HG03196 (cell line): Measurements from ENCODE around the gene ITGA3.
"Not testable (repeated sequence)": the region's sequence is repeated elsewhere in the genome, so short reads cannot be mapped to it uniquely, and the experiment has no call there.

Experiments
- ATAC-seq: cut with Tn5 transposase; IDR thresholded peaks from one replicate; pipeline ENCODE4 v1.9.1; 2021; ENCODE audit not compliant: unreplicated experiment

The ITGA3 gene

GRCh38 chr17:50034498-50035364, 21.2 kb upstream of the ITGA3 start:
- no peak for ATAC-seq

- no peak for ATAC-seq
Observed at GRCh38 chr17:50035421-50035879, 20.5 kb upstream of the ITGA3 start.

- no peak for ATAC-seq
Observed at GRCh38 chr17:50035945-50036344, 20.0 kb upstream of the ITGA3 start.

GRCh38 chr17:50036455-50037261, 19.3 kb upstream of the ITGA3 start:
- ATAC-seq: no peak

DNA sequence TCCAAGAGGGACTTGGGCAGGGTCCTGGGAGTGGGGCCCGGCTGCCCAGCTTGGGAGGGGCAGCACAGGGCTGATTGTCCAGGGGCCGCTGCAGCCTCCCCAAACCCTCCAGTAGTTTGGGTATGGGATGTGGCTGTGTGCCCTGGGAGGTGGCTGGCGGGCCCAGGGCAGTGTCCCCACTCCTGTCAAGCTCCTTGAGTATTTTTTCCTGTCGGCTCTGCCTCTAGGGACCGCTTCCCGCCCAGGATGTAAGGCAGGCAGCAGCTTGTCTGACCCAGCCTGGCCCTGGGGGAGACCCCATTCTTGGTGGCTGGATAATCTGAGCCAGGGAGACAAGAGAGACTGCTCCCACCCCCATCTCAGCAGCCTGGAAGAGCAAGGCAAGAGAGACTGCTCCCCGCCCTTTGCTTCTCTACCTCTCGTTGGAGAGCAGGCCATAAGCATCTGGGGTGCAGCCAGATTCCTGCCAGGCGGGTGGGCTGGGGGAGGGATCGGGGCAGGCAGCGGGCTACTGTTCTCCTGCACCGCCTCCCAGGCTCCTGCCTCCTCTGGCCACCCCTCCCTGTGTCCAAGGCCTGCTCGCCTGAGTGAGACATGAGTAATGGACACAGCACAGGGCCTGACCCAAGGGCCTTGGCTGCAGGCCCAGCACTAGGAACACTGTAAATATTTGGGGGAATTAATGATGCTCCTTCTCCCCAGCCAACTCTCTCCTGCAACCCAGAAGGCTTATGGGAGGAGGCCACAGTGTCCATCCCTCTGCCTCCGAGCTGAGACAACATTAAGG, 18.4 kb upstream of the ITGA3 start:
- no peak for ATAC-seq

- no peak for ATAC-seq
Observed at GRCh38 chr17:50039058-50039457, 16.9 kb upstream of the ITGA3 start.

DNA sequence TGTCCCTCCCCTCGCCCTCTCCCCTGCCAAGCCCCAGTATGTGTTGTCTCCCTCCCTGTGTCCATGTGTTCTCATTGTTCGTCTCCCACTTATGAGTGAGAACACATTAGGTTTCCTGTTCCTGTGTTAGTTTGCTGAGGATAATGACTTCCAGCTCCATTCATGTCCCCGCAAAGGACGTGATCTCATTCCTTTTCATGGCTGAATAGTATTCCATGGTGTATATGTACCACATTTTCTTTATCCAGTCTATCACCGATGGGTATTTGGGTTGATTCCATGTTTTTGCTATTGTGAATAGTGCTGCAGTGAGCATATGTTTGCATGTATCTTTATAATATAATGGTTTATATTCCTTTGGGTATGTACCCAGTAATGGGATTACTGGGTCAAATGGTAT, 15.4 kb upstream of the ITGA3 start:
- ATAC-seq: not testable (repeated sequence)

- ATAC-seq: no peak
Observed at GRCh38 chr17:50042211-50042610, 13.7 kb upstream of the ITGA3 start.

DNA sequence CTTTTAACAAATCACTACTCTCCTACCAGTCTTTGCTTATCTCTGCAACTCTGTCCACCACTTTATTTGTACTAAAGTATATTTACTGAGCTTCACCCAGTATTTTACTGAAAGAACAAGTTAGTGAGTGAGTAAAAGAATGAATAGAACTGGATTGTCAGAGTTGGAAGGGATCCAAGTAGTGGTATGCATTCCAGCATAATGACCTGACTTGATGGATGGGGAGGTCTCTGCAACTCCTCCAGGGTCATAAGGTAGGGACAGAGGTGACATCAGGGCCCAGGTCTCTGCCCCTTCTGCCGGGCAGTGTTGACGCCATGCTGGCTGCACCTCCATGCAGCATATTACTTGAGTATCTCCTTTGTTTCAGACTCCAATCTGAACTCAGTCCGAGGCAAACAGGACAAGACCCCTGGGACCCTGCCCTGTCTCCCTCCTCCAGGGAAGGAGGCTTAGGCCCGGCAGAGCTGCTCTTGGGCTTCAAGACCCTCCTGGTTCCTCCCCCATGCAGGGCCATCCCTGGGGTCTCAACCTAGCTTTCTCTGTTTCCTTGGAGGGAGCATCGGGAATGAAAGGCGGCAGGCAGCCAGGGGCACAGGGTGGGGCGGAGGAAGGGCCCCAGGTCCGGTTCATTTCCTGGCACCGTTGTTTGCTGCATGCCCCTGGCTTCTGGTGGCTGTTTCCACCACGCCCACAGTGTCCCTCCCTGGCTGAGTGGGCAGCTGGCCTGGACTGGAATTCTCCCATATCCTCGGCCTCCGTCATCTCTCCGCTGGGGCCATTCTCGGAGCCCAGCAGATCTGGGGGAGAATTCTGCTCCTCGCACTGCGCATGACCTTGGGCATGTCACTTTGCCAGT, 12.4 kb upstream of the ITGA3 start:
- no peak for ATAC-seq

DNA sequence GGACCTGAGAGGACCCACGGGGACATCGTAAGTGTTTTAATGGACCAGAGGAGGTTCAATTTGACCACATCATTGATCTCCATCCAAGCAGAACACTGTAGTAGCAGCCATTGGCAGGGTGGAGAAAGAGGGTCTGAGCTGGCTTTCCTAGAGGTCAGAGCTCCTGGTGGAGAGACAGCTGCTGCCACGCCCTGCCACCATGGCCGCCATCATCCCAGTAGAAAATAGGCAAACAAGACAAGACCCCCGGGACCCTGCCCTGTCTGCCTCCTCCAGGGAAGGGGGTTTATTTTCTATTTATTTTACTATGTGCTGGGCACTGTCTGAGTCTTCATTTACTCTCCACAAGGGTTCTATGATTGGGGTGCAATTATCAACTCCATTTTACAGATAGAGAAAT, 11.4 kb upstream of the ITGA3 start:
- no peak for ATAC-seq

DNA sequence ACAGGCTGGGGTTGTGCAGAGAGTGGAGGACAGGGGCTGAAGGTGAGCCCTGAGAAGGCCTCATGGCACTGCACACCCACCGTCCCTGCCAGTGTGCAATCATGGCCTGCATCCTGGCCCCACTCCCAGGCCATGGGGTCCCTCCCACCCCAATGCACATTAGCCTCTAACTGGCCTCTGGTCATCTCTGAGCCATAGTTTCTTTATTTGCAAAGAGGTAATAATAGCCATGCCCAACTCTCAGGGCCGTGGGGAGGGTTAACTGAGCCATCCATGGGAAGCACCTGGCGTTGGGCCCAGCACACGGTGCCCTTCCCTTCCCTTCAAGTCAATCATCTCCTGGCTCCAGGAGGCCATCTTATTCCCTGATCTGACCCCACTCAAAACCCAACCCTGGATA, 10.8 kb upstream of the ITGA3 start:
- no peak for ATAC-seq

DNA sequence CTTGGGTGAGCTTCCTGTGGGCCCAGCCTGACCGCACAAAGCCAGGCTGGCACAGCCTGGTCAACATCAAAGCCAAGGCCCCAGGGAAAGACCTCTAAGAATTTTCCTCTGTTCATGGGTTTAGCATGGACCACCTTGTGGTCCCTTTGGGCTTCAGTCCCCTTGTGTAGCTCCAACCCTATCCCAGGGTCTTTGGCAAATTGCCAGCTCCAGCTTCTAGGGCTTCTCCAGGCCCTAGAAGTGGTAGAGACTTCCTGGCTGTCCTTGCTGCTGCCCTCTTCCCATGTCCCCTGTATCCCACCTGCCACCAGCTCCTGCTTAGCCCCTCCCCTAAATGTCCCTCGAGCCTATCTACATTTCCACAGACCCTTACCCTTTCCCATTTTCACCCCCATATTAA, 9.7 kb upstream of the ITGA3 start:
- ATAC-seq: no peak

GRCh38 chr17:50046667-50047066, 9.2 kb upstream of the ITGA3 start:
- no peak for ATAC-seq

DNA sequence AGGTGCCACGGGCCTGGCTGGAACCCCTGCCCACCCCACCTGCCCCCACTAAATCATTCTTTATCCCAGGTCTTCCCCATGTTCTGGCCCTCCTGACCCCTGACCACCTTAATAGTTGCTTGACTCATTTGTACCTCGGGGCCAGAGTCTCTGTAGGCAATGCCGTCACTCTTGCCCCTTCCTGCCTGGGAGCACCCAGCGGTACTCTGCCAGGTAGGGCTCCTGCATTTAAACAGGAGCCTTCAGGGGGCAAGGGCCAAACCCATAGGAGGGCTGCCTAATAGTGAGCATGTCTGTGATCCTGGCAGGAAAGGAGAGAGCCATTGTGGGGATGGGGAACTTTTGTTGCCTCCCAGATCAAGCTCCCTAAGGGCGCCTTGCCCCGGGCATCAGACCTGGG, 8.8 kb upstream of the ITGA3 start:
- ATAC-seq: no peak

- no peak for ATAC-seq
Observed at GRCh38 chr17:50047488-50048126, 8.3 kb upstream of the ITGA3 start.

DNA sequence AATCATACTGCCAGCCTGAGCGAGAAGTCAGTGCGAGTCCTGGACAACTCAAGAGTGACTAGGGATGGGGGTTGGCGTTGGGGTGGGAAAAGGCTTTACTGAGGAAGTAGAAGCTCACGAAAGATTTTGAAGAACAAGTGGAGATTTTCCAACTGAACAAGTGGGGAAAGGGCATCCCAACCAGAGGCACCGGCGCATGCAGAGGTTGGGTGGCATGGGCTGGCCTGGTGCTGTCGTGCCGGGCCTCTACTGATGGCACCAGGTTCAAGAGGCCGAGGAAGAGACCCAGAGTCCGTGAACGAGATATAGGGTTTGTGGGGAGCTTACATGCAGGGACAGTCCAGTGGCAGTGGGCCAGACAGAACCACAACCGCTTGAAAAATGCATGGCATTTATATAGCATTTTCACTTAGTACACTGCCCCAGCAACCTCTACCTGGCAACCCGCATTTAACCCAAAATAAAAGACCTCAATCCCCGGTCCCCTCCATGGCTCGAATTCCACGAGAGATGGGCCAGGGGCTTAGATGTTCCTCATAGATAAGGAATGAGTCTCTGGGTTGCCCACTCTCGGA, 7.7 kb upstream of the ITGA3 start:
- no peak for ATAC-seq

GRCh38 chr17:50048988-50049387, 6.9 kb upstream of the ITGA3 start:
- ATAC-seq: no peak

DNA sequence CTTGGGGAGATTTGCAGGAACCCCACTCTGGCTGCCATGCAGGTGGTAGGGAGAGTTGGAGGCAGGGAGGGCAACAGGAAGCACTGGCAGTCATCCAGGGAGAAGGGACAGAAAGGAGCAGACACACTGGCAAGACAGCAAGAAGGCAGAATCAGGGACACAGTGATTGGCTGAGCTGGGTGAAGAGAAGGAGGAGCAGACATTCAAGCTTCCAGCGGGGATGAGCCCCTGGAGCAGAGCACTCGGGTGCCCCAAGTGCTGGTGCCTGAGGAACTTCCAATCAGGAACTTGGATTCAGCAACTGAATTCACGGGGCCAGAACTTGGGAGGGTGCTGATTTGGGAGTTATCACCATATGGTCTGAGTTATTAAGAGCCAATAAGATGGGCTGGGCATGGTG, 6.3 kb upstream of the ITGA3 start:
- ATAC-seq: no peak

DNA sequence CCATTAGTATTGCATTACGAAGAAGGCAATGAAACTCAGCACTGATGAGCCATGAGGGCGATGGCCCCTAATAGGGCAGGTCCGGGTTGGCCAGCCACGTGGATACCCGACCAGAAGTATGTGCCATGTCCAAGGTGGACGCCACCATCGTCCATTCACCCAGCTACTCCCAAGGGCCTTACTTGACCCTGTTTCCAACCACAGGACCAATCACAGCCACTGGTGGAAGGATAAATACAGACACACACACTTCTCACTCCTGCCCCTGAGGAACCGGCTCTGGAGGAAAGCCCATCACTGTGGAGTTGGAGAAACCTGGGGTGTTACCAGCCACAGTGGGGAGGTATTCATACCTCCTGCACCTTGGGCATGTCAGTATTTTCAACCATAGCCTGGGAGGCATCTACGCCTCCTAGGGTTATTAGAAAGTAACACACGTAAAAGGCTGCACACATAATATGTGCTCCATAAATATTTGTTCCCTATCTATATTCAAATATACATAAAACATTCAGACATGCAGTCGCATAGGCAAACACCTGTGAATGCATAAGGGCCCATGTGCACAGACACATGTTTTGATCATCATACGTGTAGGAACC, 5.4 kb upstream of the ITGA3 start:
- ATAC-seq: no peak
